22Rv1 (cell line): ENCODE data around the gene MCM5.

Source experiments
- CTCF ChIP-seq: fragments of 450-650 bp; IDR thresholded peaks from 2 replicates; pipeline ENCODE4 v1.5.1; 2017; ENCODE audit warnings: mild to moderate bottlenecking
- ZFX ChIP-seq: fragments of 450-650 bp; IDR thresholded peaks from 2 replicates; pipeline ENCODE4 v1.6.1; 2017; ENCODE audit warnings: antibody characterized with exemption, borderline replicate concordance

- no peak for TF ChIP-seq CTCF
- no peak for TF ChIP-seq ZFX
Measured at GRCh38 chr22:35411102-35411501, 11.2 kb downstream of the MCM5 start.
